ENCODE measurements around the gene DNAI2.

Gene DNAI2

GRCh38 chr17:74295625-74296547 is 21.9 kb downstream of the DNAI2 start:
- DNase-seq (ENCODE audit: low read depth) = no peak
- TF ChIP-seq CTCF (IDR thresholded peaks at IDR 0.05; ENCODE audit: control insufficient read depth, extremely low read depth, insufficient read depth) = no peak
- H3K4me3 ChIP-seq (ENCODE audit: low read depth, low read length) = no peak overlapping the region

GRCh38 chr17:74296548-74296936 is 22.5 kb downstream of the DNAI2 start:
- peak; percentile 69 for TF ChIP-seq CTCF (IDR thresholded peaks at IDR 0.05; ENCODE audit: control insufficient read depth, extremely low read depth, insufficient read depth)

GRCh38 chr17:74297941-74298340 is 23.9 kb downstream of the DNAI2 start:
- no peak overlapping the region for H3K4me3 ChIP-seq (ENCODE audit: low read depth, low read length)
- DNase-seq (ENCODE audit: low read depth) = no peak
- no peak for TF ChIP-seq CTCF (IDR thresholded peaks at IDR 0.05; ENCODE audit: control insufficient read depth, extremely low read depth, insufficient read depth)

More at GRCh38 chr17:74296548-74296936, 22.5 kb downstream of the DNAI2 start:
- DNase-seq (ENCODE audit: low read depth) = peak; percentile 21
- no peak overlapping the region for H3K4me3 ChIP-seq (ENCODE audit: low read depth, low read length)

- TF ChIP-seq CTCF (IDR thresholded peaks at IDR 0.05; ENCODE audit: control insufficient read depth, extremely low read depth, insufficient read depth) = no peak
- no peak overlapping the region for H3K4me3 ChIP-seq (ENCODE audit: low read depth, low read length)
- no peak for DNase-seq (ENCODE audit: low read depth)
Measured at GRCh38 chr17:74298778-74299177, 24.7 kb downstream of the DNAI2 start.

GRCh38 chr17:74299226-74300009 is 25.4 kb downstream of the DNAI2 start:
- no peak for DNase-seq (ENCODE audit: low read depth)
- H3K4me3 ChIP-seq (ENCODE audit: low read depth, low read length) = no peak overlapping the region
- TF ChIP-seq CTCF (IDR thresholded peaks at IDR 0.05; ENCODE audit: control insufficient read depth, extremely low read depth, insufficient read depth) = no peak

- DNase-seq (ENCODE audit: low read depth) = no peak
- TF ChIP-seq CTCF (IDR thresholded peaks at IDR 0.05; ENCODE audit: control insufficient read depth, extremely low read depth, insufficient read depth) = no peak
- H3K4me3 ChIP-seq (ENCODE audit: low read depth, low read length) = no peak overlapping the region
Measured at GRCh38 chr17:74303305-74303704, 29.3 kb downstream of the DNAI2 start.

All from LNCaP clone FGC (cell line).